ENCODE data around the gene ZBTB9. TPM values are rescaled to one million over a fixed set of nuclear protein-coding genes. Genes with fewer than 3 reads are reported as not detected.

The ZBTB9 gene
- total RNA-seq, 2 donors from 2014 or later: 18.0 to 20.6 TPM

DNA sequence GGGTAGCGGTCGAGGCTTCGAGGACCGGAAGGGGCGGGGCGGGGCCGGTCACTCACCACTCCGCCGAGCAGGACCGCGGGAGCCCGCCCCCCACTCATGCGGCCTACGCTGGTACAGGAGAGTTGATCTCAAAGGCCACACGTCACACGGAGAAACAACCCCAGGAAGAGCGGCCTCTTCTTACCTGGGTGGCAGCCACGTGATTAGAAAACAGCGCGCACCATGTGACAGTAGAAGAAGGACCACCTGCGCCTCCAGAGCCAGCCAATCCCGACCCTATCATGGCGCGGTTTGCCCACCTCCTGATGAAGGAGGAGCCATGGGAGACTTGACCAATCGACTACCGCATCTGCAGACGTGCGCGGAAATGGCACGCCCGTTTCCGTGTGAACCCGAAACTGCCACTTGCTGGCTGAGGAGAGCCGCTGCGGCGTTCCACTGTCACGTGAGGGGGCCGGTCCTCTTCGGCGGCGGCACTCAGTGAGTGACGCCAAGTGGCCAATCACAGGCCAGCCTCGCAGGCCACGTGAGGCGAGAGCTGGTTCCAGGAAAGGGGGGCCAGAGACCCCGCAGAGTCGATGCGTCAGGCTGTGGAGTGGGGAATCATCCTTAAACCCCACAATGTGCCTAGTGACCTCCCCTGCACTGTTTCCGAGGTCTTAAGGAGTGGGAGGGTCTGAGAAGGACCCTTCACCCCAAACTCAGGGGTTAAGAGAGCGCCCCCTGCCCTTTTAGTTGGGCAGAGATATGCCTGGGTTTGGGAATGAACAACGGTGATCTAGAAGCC is 36.3 kb upstream of the ZBTB9 start, which contains the start of gene CUTA:
Gene CUTA, minus strand, starts transcription at position 205 of the 787 bp plus-strand sequence. Its CDS starts 107 bp downstream, at position 98.
- no peaks in the 10 kb centered on the region for H3K9me3 Mint-ChIP-seq
- Histone ChIP-seq H3K27ac (ENCODE audit: low read depth, low read length) (peak within 1 kb of the TSS; percentile 85), H3K36me3 (ENCODE audit: control insufficient read depth, insufficient read depth, low read length) (peaks cover 37% of the 10 kb centered on the region), H3K27me3 (ENCODE audit: control insufficient read depth, insufficient read depth, low read length, poor library complexity, severe bottlenecking) (no peaks in the 10 kb centered on the region), H3K9me3 (ENCODE audit: control insufficient read depth, low read length) (no peaks in the 10 kb centered on the region), H3K9ac (ENCODE audit: extremely low read depth, low read length, poor library complexity, severe bottlenecking) (peak within 1 kb of the TSS; percentile 78), H3K4me1 (ENCODE audit: control insufficient read depth, insufficient read depth, low read length) (peaks cover 4% of the 10 kb centered on the region), H3K4me3 (ENCODE audit: low read length) (peak within 1 kb of the TSS; percentile 97)
- 0 to 1% methylated on average over 23 to 51 of the region's 51 CpGs for WGBS, 2 experiments (ENCODE audit: insufficient coverage in 1 of 2, insufficient read length in 1 of 2)
- H3K36me3 Mint-ChIP-seq (ENCODE audit: low read depth): peaks cover 35% of the 10 kb centered on the region
- peak within 1 kb of the TSS; percentile 98 for H3K27ac Mint-ChIP-seq
- peaks cover 42% of the 10 kb centered on the region for H3K4me1 Mint-ChIP-seq
- DNase-seq: peak; percentile 99
- TF ChIP-seq CTCF (conservative IDR thresholded peaks at IDR 0.05): peak; percentile 78
- H3K27me3 Mint-ChIP-seq (ENCODE audit: insufficient read depth): no peaks in the 10 kb centered on the region
- H3K4me3 Mint-ChIP-seq: peak within 1 kb of the TSS; percentile 97

GRCh38 chr6:33418690-33419291 is 35.6 kb upstream of the ZBTB9 start:
- H3K36me3 Mint-ChIP-seq (ENCODE audit: low read depth): peaks cover 34% of the 10 kb centered on the region
- Histone ChIP-seq H3K27me3 (ENCODE audit: control insufficient read depth, insufficient read depth, low read length, poor library complexity, severe bottlenecking) (no peaks in the 10 kb centered on the region), H3K36me3 (ENCODE audit: control insufficient read depth, insufficient read depth, low read length) (peaks cover 30% of the 10 kb centered on the region), H3K9ac (ENCODE audit: extremely low read depth, low read length, poor library complexity, severe bottlenecking) (peak overlapping the region; percentile 9), H3K4me3 (ENCODE audit: low read length) (peak overlapping the region; percentile 97), H3K9me3 (ENCODE audit: control insufficient read depth, low read length) (no peaks in the 10 kb centered on the region), H3K4me1 (ENCODE audit: control insufficient read depth, insufficient read depth, low read length) (peaks cover 4% of the 10 kb centered on the region), H3K27ac (ENCODE audit: low read depth, low read length) (peak overlapping the region; percentile 85)
- WGBS, 2 experiments (ENCODE audit: insufficient coverage in 1 of 2, insufficient read length in 1 of 2): 33% methylated on average over 6 to 8 of the region's 8 CpGs
- H3K27ac Mint-ChIP-seq: peak overlapping the region; percentile 98
- no peaks in the 10 kb centered on the region for H3K9me3 Mint-ChIP-seq
- no peak for TF ChIP-seq CTCF (conservative IDR thresholded peaks at IDR 0.05)
- no peak for DNase-seq
- peaks cover 42% of the 10 kb centered on the region for H3K4me1 Mint-ChIP-seq
- no peaks in the 10 kb centered on the region for H3K27me3 Mint-ChIP-seq (ENCODE audit: insufficient read depth)
- peak overlapping the region; percentile 97 for H3K4me3 Mint-ChIP-seq

DNA sequence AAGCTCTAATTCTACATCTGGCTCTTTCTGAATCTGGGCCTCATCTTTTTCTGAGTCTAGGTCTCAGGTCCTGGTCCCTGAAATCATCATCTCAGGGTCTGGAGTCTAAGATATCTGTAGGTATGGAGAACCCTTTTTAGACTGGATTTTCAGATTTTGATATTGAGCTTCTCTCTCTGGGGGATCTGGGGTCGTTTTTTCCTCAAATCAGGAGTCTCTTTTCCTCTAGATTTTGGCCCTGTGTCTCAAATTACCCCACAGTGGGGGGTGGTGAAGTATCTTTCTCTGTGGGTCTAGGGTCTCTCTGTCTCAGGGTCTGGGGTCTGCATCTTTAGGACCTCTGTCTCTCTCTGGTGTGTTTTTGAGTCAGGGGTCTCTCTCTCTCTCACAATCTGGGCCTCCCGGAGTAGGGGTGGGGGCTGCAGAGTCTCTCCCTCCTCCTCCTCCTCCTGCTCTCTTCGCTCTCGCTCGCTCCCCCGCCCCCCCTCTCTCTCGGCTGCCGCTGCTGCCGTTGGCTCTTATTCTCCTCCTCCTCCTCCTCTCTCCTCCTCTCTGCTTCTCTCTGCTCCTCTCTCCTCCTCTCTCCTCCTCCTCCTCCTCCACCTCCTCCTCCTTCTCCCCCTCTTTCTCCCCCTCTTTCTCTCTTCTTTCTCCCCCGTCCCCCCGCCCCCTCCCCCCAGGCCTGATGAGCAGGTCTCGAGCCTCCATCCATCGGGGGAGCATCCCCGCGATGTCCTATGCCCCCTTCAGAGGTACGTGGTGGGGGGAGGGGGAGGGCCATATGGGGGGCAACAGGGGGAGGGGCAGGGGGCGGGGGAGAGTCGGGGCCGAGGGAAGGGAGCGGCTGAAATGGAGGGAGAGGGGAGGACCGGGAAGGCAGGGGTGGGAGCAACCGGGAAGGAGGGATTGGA is 34.5 kb upstream of the ZBTB9 start, which contains the start of gene SYNGAP1:
Gene SYNGAP1, plus strand, starts transcription at position 486 of the 911 bp plus-strand sequence. Its CDS starts 200 bp downstream, at position 686.
- H3K9me3 ChIP-seq (ENCODE audit: control insufficient read depth, low read length): no peaks in the 10 kb centered on the region
- peak; percentile 84 for DNase-seq
- Mint-ChIP-seq H3K27me3 (ENCODE audit: insufficient read depth) (no peaks in the 10 kb centered on the region), H3K4me3 (peak within 1 kb of the TSS; percentile 97), H3K36me3 (ENCODE audit: low read depth) (peaks cover 32% of the 10 kb centered on the region), H3K9me3 (no peaks in the 10 kb centered on the region), H3K4me1 (peaks cover 50% of the 10 kb centered on the region), H3K27ac (peak within 1 kb of the TSS; percentile 98)
- WGBS, 2 experiments (ENCODE audit: insufficient coverage in 1 of 2, insufficient read length in 1 of 2): 0 to 2% methylated on average over 6 to 15 of the region's 22 CpGs
- H3K27me3 ChIP-seq (ENCODE audit: control insufficient read depth, insufficient read depth, low read length, poor library complexity, severe bottlenecking): no peaks in the 10 kb centered on the region
- H3K4me3 ChIP-seq (ENCODE audit: low read length): peak within 1 kb of the TSS; percentile 97
- H3K4me1 ChIP-seq (ENCODE audit: control insufficient read depth, insufficient read depth, low read length): peaks cover 4% of the 10 kb centered on the region
- peaks cover 20% of the 10 kb centered on the region for H3K36me3 ChIP-seq (ENCODE audit: control insufficient read depth, insufficient read depth, low read length)
- no peak within 1 kb of the TSS for H3K9ac ChIP-seq (ENCODE audit: extremely low read depth, low read length, poor library complexity, severe bottlenecking)
- H3K27ac ChIP-seq (ENCODE audit: low read depth, low read length): peak within 1 kb of the TSS; percentile 85
- no peak for TF ChIP-seq CTCF (conservative IDR thresholded peaks at IDR 0.05)

All from endodermal cell (in vitro differentiated cells).